ENCODE results near the gene TEPSIN.

DNA sequence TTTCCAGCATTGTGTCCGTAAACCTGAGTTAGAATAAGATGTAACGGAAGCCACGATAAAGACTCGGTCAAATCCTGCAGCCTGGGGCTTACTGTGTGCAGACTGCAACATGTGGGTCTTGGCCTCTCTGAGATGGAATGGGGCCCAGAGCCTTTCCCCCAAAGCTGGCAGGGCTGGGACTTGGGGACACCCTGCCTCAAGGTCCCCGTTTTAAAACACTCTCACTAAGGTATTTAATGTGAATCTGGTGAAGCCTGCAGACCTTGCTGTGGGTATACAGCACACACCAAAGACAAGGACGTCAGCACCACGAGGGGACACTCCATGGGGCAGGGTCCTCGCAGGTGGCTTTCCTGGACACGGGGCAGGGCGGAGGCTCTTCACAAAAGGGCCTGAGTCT, 2.3 kb upstream of the TEPSIN start:
- no peak for TF ChIP-seq KDM5A (IDR thresholded peaks at IDR 0.05; ENCODE audit: low read length)
- no peak for TF ChIP-seq POLR2AphosphoS5 (IDR thresholded peaks at IDR 0.05; ENCODE audit: low read depth, low read length)
- no peak for TF ChIP-seq MAX (IDR thresholded peaks at IDR 0.05)
- no peak for TF ChIP-seq CEBPB (IDR thresholded peaks at IDR 0.05; ENCODE audit: low read depth, low read length)
- TF ChIP-seq RAD21 (IDR thresholded peaks at IDR 0.05 in 1 of 2, conservative IDR thresholded peaks at IDR 0.05 in 1 of 2; ENCODE audit: low read depth in 2 of 2, low read length in 2 of 2), result no peak
- TF ChIP-seq, protein P1, sequence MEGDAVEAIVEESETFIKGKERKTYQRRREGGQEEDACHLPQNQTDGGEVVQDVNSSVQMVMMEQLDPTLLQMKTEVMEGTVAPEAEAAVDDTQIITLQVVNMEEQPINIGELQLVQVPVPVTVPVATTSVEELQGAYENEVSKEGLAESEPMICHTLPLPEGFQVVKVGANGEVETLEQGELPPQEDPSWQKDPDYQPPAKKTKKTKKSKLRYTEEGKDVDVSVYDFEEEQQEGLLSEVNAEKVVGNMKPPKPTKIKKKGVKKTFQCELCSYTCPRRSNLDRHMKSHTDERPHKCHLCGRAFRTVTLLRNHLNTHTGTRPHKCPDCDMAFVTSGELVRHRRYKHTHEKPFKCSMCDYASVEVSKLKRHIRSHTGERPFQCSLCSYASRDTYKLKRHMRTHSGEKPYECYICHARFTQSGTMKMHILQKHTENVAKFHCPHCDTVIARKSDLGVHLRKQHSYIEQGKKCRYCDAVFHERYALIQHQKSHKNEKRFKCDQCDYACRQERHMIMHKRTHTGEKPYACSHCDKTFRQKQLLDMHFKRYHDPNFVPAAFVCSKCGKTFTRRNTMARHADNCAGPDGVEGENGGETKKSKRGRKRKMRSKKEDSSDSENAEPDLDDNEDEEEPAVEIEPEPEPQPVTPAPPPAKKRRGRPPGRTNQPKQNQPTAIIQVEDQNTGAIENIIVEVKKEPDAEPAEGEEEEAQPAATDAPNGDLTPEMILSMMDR (IDR thresholded peaks at IDR 0.05; ENCODE audit: control extremely low read depth in 1 of 3, insufficient read depth in 1 of 3, low read depth in 1 of 3, low read length in 3 of 3), result no peak
- no peak for TF ChIP-seq BCL11A (IDR thresholded peaks at IDR 0.05; ENCODE audit: low read depth in 2 of 2, low read length in 2 of 2)

Measured in H1 (cell line).